Liver (tissue), 9 donors: ENCODE results near the gene ANKDD1A. TPM values are rescaled to one million over a fixed set of nuclear protein-coding genes. Genes with fewer than 3 reads are reported as not detected.

Experiments
- DNase-seq: peaks from one replicate; pipeline ENCODE4 v3.0.0-alpha.2; 2017; ENCODE audit warnings: low spot score
- H3K27ac ChIP-seq, 2 donors: one replicate each; pipeline ENCODE4 v1.7.0; 2013; ENCODE audit warnings: inconsistent platforms in 2 of 2, low read length in 2 of 2, control low read depth in 1 of 2, low read depth in 1 of 2, mild to moderate bottlenecking in 1 of 2
- H3K27me3 ChIP-seq, 4 donors: one replicate each; pipeline versions ENCODE4 v1.6.1 to v1.7.0; 2013; ENCODE audit warnings: low read length in 3 of 4, inconsistent platforms in 1 of 4, mild to moderate bottlenecking in 1 of 4, moderate library complexity in 1 of 4; ENCODE audit not compliant: control insufficient read depth in 4 of 4, insufficient read depth in 4 of 4
- H3K36me3 ChIP-seq, 4 donors: one replicate each; pipeline versions ENCODE4 v1.6.1 to v1.7.0; 2013; ENCODE audit warnings: low read length in 3 of 4, mild to moderate bottlenecking in 3 of 4, low read depth in 1 of 4, moderate library complexity in 1 of 4; ENCODE audit not compliant: control insufficient read depth in 4 of 4, insufficient read depth in 3 of 4
- H3K4me1 ChIP-seq, 4 donors: one replicate each; pipeline versions ENCODE4 v1.6.1 to v1.7.0; 2013; ENCODE audit warnings: low read length in 3 of 4, mild to moderate bottlenecking in 3 of 4, moderate library complexity in 1 of 4; ENCODE audit not compliant: control insufficient read depth in 4 of 4, insufficient read depth in 4 of 4
- H3K4me3 ChIP-seq, 3 donors: one replicate each; pipeline versions ENCODE4 v1.6.1 to v1.7.0; 2013; ENCODE audit warnings: low read length in 3 of 3, control low read depth in 1 of 3, low read depth in 1 of 3, mild to moderate bottlenecking in 1 of 3
- H3K9ac ChIP-seq, 2 donors: one replicate each; pipeline ENCODE4 v1.7.0; 2013; ENCODE audit warnings: low read length in 2 of 2, mild to moderate bottlenecking in 2 of 2, moderate library complexity in 2 of 2, control low read depth in 1 of 2, low read depth in 1 of 2
- H3K9me3 ChIP-seq, 4 donors: one replicate each; pipeline versions ENCODE4 v1.6.1 to v1.7.0; 2013; ENCODE audit warnings: low read length in 3 of 4; ENCODE audit not compliant: control insufficient read depth in 4 of 4
- CTCF ChIP-seq: fragments of 150-350 bp; IDR thresholded peaks from 2 replicates; pipeline ENCODE4 v1.5.1; 2017; ENCODE audit warnings: improper control_type of control experiment, low read depth, low read length; ENCODE audit not compliant: missing input control
- FOXA1 ChIP-seq: IDR thresholded peaks from 2 replicates; pipeline ENCODE4 v1.6.1; 2016; ENCODE audit warnings: antibody characterized with exemption
- FOXA2 ChIP-seq: IDR thresholded peaks from 2 replicates; pipeline ENCODE4 v1.6.1; 2016; ENCODE audit warnings: antibody characterized with exemption
- MAX ChIP-seq: IDR thresholded peaks from 2 replicates; pipeline ENCODE4 v1.6.1; 2016; ENCODE audit warnings: antibody characterized with exemption
- RAD21 ChIP-seq, 2 donors: IDR thresholded peaks; 2 replicates each; pipeline ENCODE4 v1.6.1; 2016; ENCODE audit warnings: antibody characterized with exemption in 2 of 2, mild to moderate bottlenecking in 2 of 2
- REST ChIP-seq: IDR thresholded peaks from 2 replicates; pipeline ENCODE4 v1.6.1; 2016; ENCODE audit warnings: antibody characterized with exemption, mild to moderate bottlenecking
- RXRA ChIP-seq, 2 donors: IDR thresholded peaks; 2 replicates each; pipeline ENCODE4 v1.6.1; 2017 to 2018; ENCODE audit warnings: antibody characterized with exemption in 2 of 2, mild to moderate bottlenecking in 1 of 2
- TAF1 ChIP-seq: conservative IDR thresholded peaks from 2 replicates; pipeline ENCODE4 v1.6.1; 2016; ENCODE audit warnings: antibody characterized with exemption, mild to moderate bottlenecking
- YY1 ChIP-seq: IDR thresholded peaks from 2 replicates; pipeline ENCODE4 v1.6.1; 2016; ENCODE audit warnings: antibody characterized with exemption, mild to moderate bottlenecking
- WGBS: extraction: QIAGEN DNeasy Blood & Tissue Kit; methylation state at CpG from one replicate; pipeline ENCODE4 v1.1.7; 2013; 5-methylcytosine and 5-hydroxymethylcytosine counted together
- polyA plus RNA-seq, 2 donors: library from polyadenylated mRNA; stranded (reverse) in 1 of 2; unstranded in 1 of 2; fragments of 200-250 nt in 1 of 2; fragments of >200 nt in 1 of 2; fragmentation: Nextera tagmentation in 1 of 2; extraction: Ambion mirVana in 1 of 2; gene quantifications; one replicate each; pipeline versions ENCODE4 v1.2.1 to v1.2.3, GENCODE V29; 2013 to 2015
- total RNA-seq, 2 donors: library from RNA; depleted of rRNA; stranded (reverse); fragments of >200 nt; gene quantifications; one replicate each; pipeline ENCODE4 v1.2.3, GENCODE V29; 2014
- TF ChIP-seq, protein P1 (sequence below): IDR thresholded peaks from 2 replicates; pipeline ENCODE4 v1.6.1; 2016; ENCODE audit warnings: antibody characterized with exemption
- donor health status: healthy.
- donor health status: healthy.
- donor health status: healthy.
- donor health status: healthy.
- donor health status: healthy.

ANKDD1A gene
- total and polyA plus RNA-seq, 4 donors = 0.32 to 1.0 (median 0.59) TPM

GRCh38 chr15:64894395-64895056, 17.2 kb upstream of the ANKDD1A start:
- no peak for DNase-seq
- Histone ChIP-seq H3K9ac (no peak overlapping the region), H3K4me1 (peaks cover 0 to 19% (median 7%) of the 10 kb centered on the region in 4 donors), H3K9me3 (no peaks in the 10 kb centered on the region), H3K36me3 (no peaks in the 10 kb centered on the region), H3K4me3 (no peak overlapping the region), H3K27me3 (no peaks in the 10 kb centered on the region), H3K27ac (peak overlapping the region; percentile 76 to 88)
- 56% methylated on average over 20 of the region's 20 CpGs for WGBS
- no peak for TF ChIP-seq REST
- TF ChIP-seq RXRA (IDR thresholded peaks at IDR 0.05) = no peak
- TF ChIP-seq FOXA2 = no peak
- no peak for TF ChIP-seq MAX

GRCh38 chr15:64895285-64896065, 16.2 kb upstream of the ANKDD1A start:
- DNase-seq = no peak
- H3K36me3 ChIP-seq = no peaks in the 10 kb centered on the region
- WGBS = 51% methylated on average over 6 of the region's 6 CpGs
- TF ChIP-seq RAD21 (IDR thresholded peaks at IDR 0.05) (peak in 1 of 2 donors; percentile 43), TAF1 (no peak), MAX (no peak)
- peak overlapping the region; percentile 76 to 88 for H3K27ac ChIP-seq
- H3K9ac ChIP-seq = peak overlapping the region in 1 of 2 donors; percentile 47
- H3K9me3 ChIP-seq = no peaks in the 10 kb centered on the region
- H3K4me3 ChIP-seq = no peak overlapping the region
- H3K27me3 ChIP-seq = no peaks in the 10 kb centered on the region
- peaks cover 0 to 19% (median 7%) of the 10 kb centered on the region in 4 donors for H3K4me1 ChIP-seq

DNA sequence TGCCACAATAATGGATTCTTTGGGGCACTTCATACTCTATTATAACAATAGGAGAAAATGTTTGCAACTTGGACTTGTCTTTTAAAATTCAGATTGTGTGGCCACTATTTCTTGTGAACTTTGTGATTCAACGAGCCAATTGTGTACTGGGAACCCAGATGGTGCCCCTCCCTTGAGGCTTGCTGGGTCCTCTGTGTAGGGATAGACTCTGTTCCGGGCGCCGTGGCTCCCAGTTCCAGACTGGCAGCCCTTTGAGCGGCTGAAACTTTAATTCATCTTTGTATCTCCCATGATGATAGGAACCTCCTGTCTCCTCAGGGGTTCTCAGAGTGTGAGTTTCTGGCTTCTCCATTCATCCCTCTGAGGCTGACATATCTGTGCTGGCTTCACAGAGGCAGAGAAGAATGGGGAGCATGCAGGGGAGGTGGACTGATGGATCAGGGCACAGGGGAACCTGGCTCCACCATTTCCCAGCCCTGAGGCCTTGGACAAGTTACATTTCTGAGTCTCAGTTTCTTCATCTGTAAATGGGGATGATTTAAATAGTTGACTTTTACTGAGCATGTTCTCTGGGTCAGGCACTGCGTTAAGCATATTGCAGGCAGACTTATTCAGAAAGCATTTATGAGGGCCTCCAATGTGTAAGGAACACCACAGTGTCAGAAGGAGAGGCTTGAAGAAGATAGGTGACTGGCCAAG, 15.2 kb upstream of the ANKDD1A start:
- Histone ChIP-seq H3K9me3 (peaks cover 0 to 4% (median 0%) of the 10 kb centered on the region in 4 donors), H3K36me3 (no peaks in the 10 kb centered on the region), H3K27me3 (no peaks in the 10 kb centered on the region), H3K4me3 (no peak overlapping the region), H3K9ac (no peak overlapping the region), H3K4me1 (peaks cover 0 to 19% (median 7%) of the 10 kb centered on the region in 4 donors), H3K27ac (peak overlapping the region; percentile 76 to 88)
- 84% methylated on average over 6 of the region's 6 CpGs for WGBS
- no peak for DNase-seq
- TF ChIP-seq, protein P1, sequence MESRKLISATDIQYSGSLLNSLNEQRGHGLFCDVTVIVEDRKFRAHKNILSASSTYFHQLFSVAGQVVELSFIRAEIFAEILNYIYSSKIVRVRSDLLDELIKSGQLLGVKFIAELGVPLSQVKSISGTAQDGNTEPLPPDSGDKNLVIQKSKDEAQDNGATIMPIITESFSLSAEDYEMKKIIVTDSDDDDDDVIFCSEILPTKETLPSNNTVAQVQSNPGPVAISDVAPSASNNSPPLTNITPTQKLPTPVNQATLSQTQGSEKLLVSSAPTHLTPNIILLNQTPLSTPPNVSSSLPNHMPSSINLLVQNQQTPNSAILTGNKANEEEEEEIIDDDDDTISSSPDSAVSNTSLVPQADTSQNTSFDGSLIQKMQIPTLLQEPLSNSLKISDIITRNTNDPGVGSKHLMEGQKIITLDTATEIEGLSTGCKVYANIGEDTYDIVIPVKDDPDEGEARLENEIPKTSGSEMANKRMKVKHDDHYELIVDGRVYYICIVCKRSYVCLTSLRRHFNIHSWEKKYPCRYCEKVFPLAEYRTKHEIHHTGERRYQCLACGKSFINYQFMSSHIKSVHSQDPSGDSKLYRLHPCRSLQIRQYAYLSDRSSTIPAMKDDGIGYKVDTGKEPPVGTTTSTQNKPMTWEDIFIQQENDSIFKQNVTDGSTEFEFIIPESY = no peak
- no peak for TF ChIP-seq FOXA1
- TF ChIP-seq RXRA (IDR thresholded peaks at IDR 0.05) = no peak
- TF ChIP-seq CTCF = no peak
- no peak for TF ChIP-seq TAF1
- TF ChIP-seq MAX = no peak
- TF ChIP-seq RAD21 (IDR thresholded peaks at IDR 0.05) = no peak
- no peak for TF ChIP-seq YY1
- TF ChIP-seq REST = no peak
